Measurements from ENCODE around the gene FBLN1. TPM values are rescaled to one million over a fixed set of nuclear protein-coding genes. Genes with fewer than 3 reads are reported as not detected.

FBLN1 gene
- total and polyA plus RNA-seq, 2 donors (not counting 3 experiments of a cell fraction or from before 2014, with no cell fraction given): 1.2 to 4.0 TPM

DNA sequence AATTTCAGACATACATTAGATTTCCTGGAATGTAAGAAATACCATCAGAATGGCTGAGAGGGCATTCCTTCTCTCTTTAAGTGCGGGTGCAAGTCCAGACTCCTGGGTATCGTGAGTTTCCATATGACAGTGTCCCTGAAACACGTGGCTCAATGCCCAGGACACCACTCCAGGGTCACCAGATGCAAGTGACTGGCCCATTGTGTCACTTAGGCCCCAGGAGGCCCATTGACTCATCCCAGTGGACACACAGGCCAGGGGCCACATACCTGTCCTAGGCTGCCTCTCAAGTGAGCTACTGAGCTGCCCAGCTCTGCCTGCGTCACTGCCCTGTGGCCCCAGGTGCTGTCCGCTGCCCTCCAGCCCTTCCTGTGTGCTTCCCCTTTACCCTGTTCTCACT, 18.5 kb downstream of the FBLN1 start:
- CTCF ChIA-PET: no interaction called here
- intact Hi-C loops (cut with micrococcal nuclease) (no loop called here), dilution Hi-C loops (cut with MboI; ENCODE audit: extremely low pct_ligation_motif_present, low sequenced_read_pairs) (no loop called here)
- no peaks in the 10 kb centered on the region for H3K4me1 ChIP-seq (ENCODE audit: control insufficient read depth, extremely low read depth, insufficient read depth, low read length)
- BruUV-seq (replicated peaks): no TSS peak
- no peak overlapping the region for H2AFZ ChIP-seq (ENCODE audit: low read depth, low read length)
- H3K36me3 ChIP-seq (ENCODE audit: control insufficient read depth in 2 of 2, extremely low read depth in 1 of 2, insufficient read depth in 2 of 2, low read length in 2 of 2): no peaks in the 10 kb centered on the region
- no peaks in the 10 kb centered on the region for H3K27me3 ChIP-seq (ENCODE audit: control insufficient read depth in 2 of 2, insufficient read depth in 2 of 2, low read length in 2 of 2)
- no peak overlapping the region for H3K4me2 ChIP-seq (ENCODE audit: insufficient read depth, low read length)
- no peaks in the 10 kb centered on the region for H4K20me1 ChIP-seq (replicated peaks; ENCODE audit: control insufficient read depth, extremely low read depth, insufficient read depth, low read length)
- H3K9me1 ChIP-seq (replicated peaks; ENCODE audit: control insufficient read depth, extremely low read depth, insufficient read depth, low read length): no peaks in the 10 kb centered on the region
- POLR2A ChIA-PET: no interaction called here
- H3K27ac ChIP-seq (ENCODE audit: insufficient read depth, low read depth, low read length): no peak overlapping the region
- no peak for DNase-seq (ENCODE audit: low read depth, low spot score)
- TF ChIP-seq POLR2A (IDR thresholded peaks at IDR 0.05; ENCODE audit: low read depth, low read length) (no peak), JUN (IDR thresholded peaks at IDR 0.05; ENCODE audit: borderline replicate concordance, insufficient read depth, insufficient read length, low read depth) (no peak), EZH2 (IDR thresholded peaks at IDR 0.05; ENCODE audit: borderline replicate concordance, low read depth, low read length, severe bottlenecking) (no peak), FOS (IDR thresholded peaks at IDR 0.05; ENCODE audit: borderline replicate concordance, insufficient read depth, low read length) (no peak)
- TF ChIP-seq, protein P1, sequence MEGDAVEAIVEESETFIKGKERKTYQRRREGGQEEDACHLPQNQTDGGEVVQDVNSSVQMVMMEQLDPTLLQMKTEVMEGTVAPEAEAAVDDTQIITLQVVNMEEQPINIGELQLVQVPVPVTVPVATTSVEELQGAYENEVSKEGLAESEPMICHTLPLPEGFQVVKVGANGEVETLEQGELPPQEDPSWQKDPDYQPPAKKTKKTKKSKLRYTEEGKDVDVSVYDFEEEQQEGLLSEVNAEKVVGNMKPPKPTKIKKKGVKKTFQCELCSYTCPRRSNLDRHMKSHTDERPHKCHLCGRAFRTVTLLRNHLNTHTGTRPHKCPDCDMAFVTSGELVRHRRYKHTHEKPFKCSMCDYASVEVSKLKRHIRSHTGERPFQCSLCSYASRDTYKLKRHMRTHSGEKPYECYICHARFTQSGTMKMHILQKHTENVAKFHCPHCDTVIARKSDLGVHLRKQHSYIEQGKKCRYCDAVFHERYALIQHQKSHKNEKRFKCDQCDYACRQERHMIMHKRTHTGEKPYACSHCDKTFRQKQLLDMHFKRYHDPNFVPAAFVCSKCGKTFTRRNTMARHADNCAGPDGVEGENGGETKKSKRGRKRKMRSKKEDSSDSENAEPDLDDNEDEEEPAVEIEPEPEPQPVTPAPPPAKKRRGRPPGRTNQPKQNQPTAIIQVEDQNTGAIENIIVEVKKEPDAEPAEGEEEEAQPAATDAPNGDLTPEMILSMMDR (IDR thresholded peaks at IDR 0.05; ENCODE audit: extremely low read depth in 1 of 2, insufficient read depth in 1 of 2, low read depth in 1 of 2, low read length in 2 of 2): no peak
- TF ChIP-seq, protein P2, sequence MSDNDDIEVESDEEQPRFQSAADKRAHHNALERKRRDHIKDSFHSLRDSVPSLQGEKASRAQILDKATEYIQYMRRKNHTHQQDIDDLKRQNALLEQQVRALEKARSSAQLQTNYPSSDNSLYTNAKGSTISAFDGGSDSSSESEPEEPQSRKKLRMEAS (IDR thresholded peaks at IDR 0.05; ENCODE audit: insufficient read depth, insufficient read length): no peak
- no peak overlapping the region for H3K9ac ChIP-seq (replicated peaks; ENCODE audit: extremely low read depth, insufficient read depth, low read length)
- no peaks in the 10 kb centered on the region for H3K9me3 ChIP-seq (replicated peaks; ENCODE audit: control insufficient read depth, insufficient read depth, low read length)
- H3K4me3 ChIP-seq (replicated peaks in 1 of 3; ENCODE audit: insufficient read depth in 1 of 3, low read depth in 1 of 3, low read length in 3 of 3): no peak overlapping the region
- H3K79me2 ChIP-seq (ENCODE audit: control insufficient read depth, insufficient read depth, low read length): no peaks in the 10 kb centered on the region
- no peak for FAIRE-seq

DNA sequence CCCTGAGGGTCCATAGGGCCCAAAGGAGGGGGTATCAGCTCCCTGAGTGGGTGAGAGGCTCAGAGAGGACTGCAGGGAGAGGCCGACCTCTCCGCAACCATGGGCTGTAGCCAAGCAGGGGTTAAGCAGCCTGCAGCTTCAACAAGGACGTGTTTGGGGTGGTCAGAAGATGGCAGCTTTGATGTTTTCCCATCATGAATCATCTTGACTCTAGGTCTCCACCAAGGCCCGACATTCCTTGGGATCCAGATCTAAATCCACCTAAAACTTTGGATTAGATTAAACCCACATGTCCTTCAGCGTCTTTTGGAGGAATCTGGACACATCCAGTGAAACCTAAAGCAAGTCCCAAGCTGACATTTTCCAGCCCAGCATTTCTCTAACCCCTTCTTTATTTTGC, 19.8 kb downstream of the FBLN1 start:
- CTCF ChIA-PET: no interaction called here
- no peak for DNase-seq (ENCODE audit: low read depth, low spot score)
- Histone ChIP-seq H3K79me2 (ENCODE audit: control insufficient read depth, insufficient read depth, low read length) (no peaks in the 10 kb centered on the region), H3K9ac (replicated peaks; ENCODE audit: extremely low read depth, insufficient read depth, low read length) (no peak overlapping the region), H3K4me1 (ENCODE audit: control insufficient read depth, extremely low read depth, insufficient read depth, low read length) (no peaks in the 10 kb centered on the region), H2AFZ (ENCODE audit: low read depth, low read length) (no peak overlapping the region), H3K9me3 (replicated peaks; ENCODE audit: control insufficient read depth, insufficient read depth, low read length) (no peaks in the 10 kb centered on the region), H3K27me3 (ENCODE audit: control insufficient read depth in 2 of 2, insufficient read depth in 2 of 2, low read length in 2 of 2) (no peaks in the 10 kb centered on the region), H3K9me1 (replicated peaks; ENCODE audit: control insufficient read depth, extremely low read depth, insufficient read depth, low read length) (no peaks in the 10 kb centered on the region), H3K27ac (ENCODE audit: insufficient read depth, low read depth, low read length) (no peak overlapping the region), H3K4me2 (ENCODE audit: insufficient read depth, low read length) (no peak overlapping the region), H3K4me3 (replicated peaks in 1 of 3; ENCODE audit: insufficient read depth in 1 of 3, low read depth in 1 of 3, low read length in 3 of 3) (no peak overlapping the region), H4K20me1 (replicated peaks; ENCODE audit: control insufficient read depth, extremely low read depth, insufficient read depth, low read length) (no peaks in the 10 kb centered on the region), H3K36me3 (ENCODE audit: control insufficient read depth in 2 of 2, extremely low read depth in 1 of 2, insufficient read depth in 2 of 2, low read length in 2 of 2) (no peaks in the 10 kb centered on the region)
- TF ChIP-seq FOS (IDR thresholded peaks at IDR 0.05; ENCODE audit: borderline replicate concordance, insufficient read depth, low read length) (no peak), EZH2 (IDR thresholded peaks at IDR 0.05; ENCODE audit: borderline replicate concordance, low read depth, low read length, severe bottlenecking) (no peak), GATA2 (IDR thresholded peaks at IDR 0.05; ENCODE audit: insufficient read depth, insufficient read length, low read depth, low read length) (no peak), MYC (IDR thresholded peaks at IDR 0.05; ENCODE audit: low read depth, low read length) (no peak), JUN (IDR thresholded peaks at IDR 0.05; ENCODE audit: borderline replicate concordance, insufficient read depth, insufficient read length, low read depth) (no peak), POLR2AphosphoS5 (IDR thresholded peaks at IDR 0.05; ENCODE audit: insufficient read depth, low read depth, low read length) (no peak), POLR2A (IDR thresholded peaks at IDR 0.05; ENCODE audit: low read depth, low read length) (no peak)
- TF ChIP-seq, protein P1 (IDR thresholded peaks at IDR 0.05; ENCODE audit: extremely low read depth in 1 of 2, insufficient read depth in 1 of 2, low read depth in 1 of 2, low read length in 2 of 2): no peak
- TF ChIP-seq, protein P2 (IDR thresholded peaks at IDR 0.05; ENCODE audit: insufficient read depth, insufficient read length): no peak
- POLR2A ChIA-PET: no interaction called here
- no peak for FAIRE-seq
- BruUV-seq (replicated peaks): no TSS peak
- dilution Hi-C loops (cut with MboI; ENCODE audit: extremely low pct_ligation_motif_present, low sequenced_read_pairs): no loop called here
- intact Hi-C loops (cut with micrococcal nuclease): no loop called here

All from endothelial cell of umbilical vein (primary cell).